GM21367 (cell line): ENCODE measurements around the gene EXOC4.

Experiments
- ATAC-seq: cut with Tn5 transposase; IDR thresholded peaks from one replicate; pipeline ENCODE4 v1.9.1; 2021; ENCODE audit not compliant: unreplicated experiment

Gene EXOC4

GRCh38 chr7:133528796-133529195, 275.9 kb downstream of the EXOC4 start:
- ATAC-seq, result no peak

- ATAC-seq, result no peak
Observed at GRCh38 chr7:133529861-133530260, 277.0 kb downstream of the EXOC4 start.

GRCh38 chr7:133530682-133531081, 277.8 kb downstream of the EXOC4 start:
- ATAC-seq, result no peak

GRCh38 chr7:133534816-133535215, 281.9 kb downstream of the EXOC4 start:
- no peak for ATAC-seq

- ATAC-seq, result no peak
Observed at GRCh38 chr7:133535308-133535707, 282.4 kb downstream of the EXOC4 start.

GRCh38 chr7:133536450-133536849, 283.6 kb downstream of the EXOC4 start:
- ATAC-seq, result no peak

- ATAC-seq, result no peak
Observed at GRCh38 chr7:133539016-133539415, 286.1 kb downstream of the EXOC4 start.

GRCh38 chr7:133540096-133540860, 287.4 kb downstream of the EXOC4 start:
- ATAC-seq, result no peak

- no peak for ATAC-seq
Observed at GRCh38 chr7:133542209-133542780, 289.4 kb downstream of the EXOC4 start.

- ATAC-seq, result no peak
Observed at GRCh38 chr7:133543657-133544056, 290.8 kb downstream of the EXOC4 start.

- ATAC-seq, result no peak
Observed at GRCh38 chr7:133545618-133546017, 292.7 kb downstream of the EXOC4 start.

- ATAC-seq, result no peak
Observed at GRCh38 chr7:133547981-133548380, 295.1 kb downstream of the EXOC4 start.

GRCh38 chr7:133549633-133550032, 296.8 kb downstream of the EXOC4 start:
- no peak for ATAC-seq

GRCh38 chr7:133550145-133550544, 297.3 kb downstream of the EXOC4 start:
- no peak for ATAC-seq

- ATAC-seq, result no peak
Observed at GRCh38 chr7:133550811-133551210, 297.9 kb downstream of the EXOC4 start.

GRCh38 chr7:133551466-133551865, 298.6 kb downstream of the EXOC4 start:
- ATAC-seq, result no peak

GRCh38 chr7:133552079-133552478, 299.2 kb downstream of the EXOC4 start:
- ATAC-seq, result no peak

- ATAC-seq, result no peak
Observed at GRCh38 chr7:133554330-133554729, 301.5 kb downstream of the EXOC4 start.

GRCh38 chr7:133556048-133556447, 303.2 kb downstream of the EXOC4 start:
- ATAC-seq, result no peak

- no peak for ATAC-seq
Observed at GRCh38 chr7:133556553-133556952, 303.7 kb downstream of the EXOC4 start.

GRCh38 chr7:133560900-133561299, 308.0 kb downstream of the EXOC4 start:
- no peak for ATAC-seq

- ATAC-seq, result no peak
Observed at GRCh38 chr7:133561396-133561795, 308.5 kb downstream of the EXOC4 start.

GRCh38 chr7:133562621-133563020, 309.7 kb downstream of the EXOC4 start:
- ATAC-seq, result no peak
